Left ventricle myocardium inferior (tissue), 1 donor: ENCODE results near the gene CT45A6. TPM values are rescaled to one million over a fixed set of nuclear protein-coding genes. Genes with fewer than 3 reads are reported as not detected.
"Not testable (repeated sequence)": the region's sequence is repeated elsewhere in the genome, so short reads cannot be mapped to it uniquely, and the experiment has no call there.

Source experiments
- DNase-seq: peaks from one replicate; pipeline ENCODE4 v3.0.0-alpha.2; 2020
- H3K27ac ChIP-seq: fragments of 200-600 bp; replicated peaks from 2 replicates; pipeline ENCODE4 v1.8.0; 2021
- H3K27me3 ChIP-seq: fragments of 200-600 bp; 2 replicates; pipeline ENCODE4 v1.8.0; 2021; ENCODE audit warnings: low read depth
- H3K36me3 ChIP-seq: fragments of 200-600 bp; 2 replicates; pipeline ENCODE4 v1.8.0; 2021
- H3K4me1 ChIP-seq: fragments of 200-600 bp; 2 replicates; pipeline ENCODE4 v1.8.0; 2021
- H3K4me3 ChIP-seq: fragments of 200-600 bp; 2 replicates; pipeline ENCODE4 v1.8.0; 2021; ENCODE audit warnings: mild to moderate bottlenecking, moderate library complexity
- H3K9me3 ChIP-seq: fragments of 200-600 bp; replicated peaks from 2 replicates; pipeline ENCODE4 v1.8.0; 2021
- intact Hi-C: fragments of 100-400 bp; cut with micrococcal nuclease; formaldehyde crosslinking; loops from one replicate; pipeline ENCODE4 v1.11.0; 2022
- long read RNA-seq: library from polyadenylated mRNA; unstranded; transcript quantifications from one replicate; pipeline ENCODE4 v2.0.0, GENCODE V29; 2021
- total RNA-seq: library from RNA; stranded (reverse); fragmentation: NEBNext Ultra II Directional; extraction: Animal tissue kit (Norgen Biotek cat#: 25700); gene quantifications from one replicate; pipeline ENCODE4 v1.2.1, GENCODE V29; 2021
- donor health status: DM: no; HTN: yes; CAD: no; lungs with severe emphysema.

Gene CT45A6
- total RNA-seq: not detected
- long read RNA-seq: 0 reads

DNA sequence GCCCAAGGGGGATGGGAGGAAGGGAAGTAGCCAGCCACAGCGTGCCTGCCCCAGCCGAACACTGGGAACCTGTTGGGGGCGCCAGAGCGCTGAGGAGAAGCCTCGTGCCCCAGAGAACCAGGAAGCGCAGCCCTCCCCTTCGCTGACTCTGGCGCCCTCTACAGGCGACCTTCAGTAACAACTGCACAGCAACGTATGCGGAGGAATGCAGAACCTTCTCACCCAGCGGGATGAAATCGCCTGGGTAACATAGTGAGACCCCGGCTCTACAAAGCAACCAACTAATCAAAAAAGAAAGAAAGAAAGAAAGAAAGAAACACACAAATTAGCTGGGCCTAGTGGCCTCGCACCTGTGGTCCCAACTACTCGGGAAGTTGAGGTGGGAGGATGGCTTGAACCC is at the start of gene CT45A6:
Gene CT45A6 (minus strand): TSS at position 101 of the 400 bp plus-strand sequence. CDS start 3,794 bp downstream, outside the sequence.
- DNase-seq, H3K9me3 ChIP-seq, H3K27me3 ChIP-seq, intact Hi-C loops, H3K27ac ChIP-seq, H3K4me3 ChIP-seq, H3K4me1 ChIP-seq, H3K36me3 ChIP-seq: not testable (repeated sequence)

DNA sequence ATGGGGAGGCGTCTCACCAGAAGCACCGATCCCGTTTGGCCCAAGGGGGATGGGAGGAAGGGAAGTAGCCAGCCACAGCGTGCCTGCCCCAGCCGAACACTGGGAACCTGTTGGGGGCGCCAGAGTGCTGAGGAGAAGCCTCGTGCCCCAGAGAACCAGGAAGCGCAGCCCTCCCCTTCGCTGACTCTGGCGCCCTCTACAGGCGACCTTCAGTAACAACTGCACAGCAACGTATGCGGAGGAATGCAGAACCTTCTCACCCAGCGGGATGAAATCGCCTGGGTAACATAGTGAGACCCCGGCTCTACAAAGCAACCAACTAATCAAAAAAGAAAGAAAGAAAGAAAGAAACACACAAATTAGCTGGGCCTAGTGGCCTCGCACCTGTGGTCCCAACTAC is 34.6 kb upstream of the CT45A6 start, which contains the start of gene CT45A7:
Gene CT45A7 (minus strand): TSS at position 101 of the 400 bp plus-strand sequence. CDS start 3,747 bp downstream, outside the sequence.
- H3K9me3 ChIP-seq, H3K36me3 ChIP-seq, intact Hi-C loops, H3K4me1 ChIP-seq, H3K4me3 ChIP-seq, DNase-seq, H3K27me3 ChIP-seq, H3K27ac ChIP-seq: not testable (repeated sequence)

GRCh38 chrX:135819912-135820311 is 17.3 kb upstream of the CT45A6 start, which contains the start of gene CT45A2:
TSS of gene CT45A2 (minus strand) at chrX:135820012. CDS start at chrX:135816265, 3,747 bp downstream.
- H3K27me3 ChIP-seq, intact Hi-C loops, H3K36me3 ChIP-seq, H3K4me1 ChIP-seq, H3K9me3 ChIP-seq, H3K4me3 ChIP-seq, H3K27ac ChIP-seq, DNase-seq: not testable (repeated sequence)

DNA sequence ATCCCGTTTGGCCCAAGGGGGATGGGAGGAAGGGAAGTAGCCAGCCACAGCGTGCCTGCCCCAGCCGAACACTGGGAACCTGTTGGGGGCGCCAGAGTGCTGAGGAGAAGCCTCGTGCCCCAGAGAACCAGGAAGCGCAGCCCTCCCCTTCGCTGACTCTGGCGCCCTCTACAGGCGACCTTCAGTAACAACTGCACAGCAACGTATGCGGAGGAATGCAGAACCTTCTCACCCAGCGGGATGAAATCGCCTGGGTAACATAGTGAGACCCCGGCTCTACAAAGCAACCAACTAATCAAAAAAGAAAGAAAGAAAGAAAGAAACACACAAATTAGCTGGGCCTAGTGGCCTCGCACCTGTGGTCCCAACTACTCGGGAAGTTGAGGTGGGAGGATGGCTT is 17.2 kb downstream of the CT45A6 start, which contains the start of gene CT45A5:
Gene CT45A5 (minus strand): TSS at position 101 of the 400 bp plus-strand sequence. CDS start 3,774 bp downstream, outside the sequence.
- DNase-seq, H3K4me3 ChIP-seq, H3K27ac ChIP-seq, intact Hi-C loops, H3K4me1 ChIP-seq, H3K9me3 ChIP-seq, H3K27me3 ChIP-seq, H3K36me3 ChIP-seq: not testable (repeated sequence)

GRCh38 chrX:135768091-135768490 is 34.5 kb downstream of the CT45A6 start, which contains the start of gene CT45A3:
TSS of gene CT45A3 (minus strand) at chrX:135768191. CDS start at chrX:135764444, 3,747 bp downstream.
- H3K9me3 ChIP-seq, H3K4me3 ChIP-seq, DNase-seq: not testable (repeated sequence)

GRCh38 chrX:135744739-135745138 is 57.8 kb downstream of the CT45A6 start:
- H3K9me3 ChIP-seq, H3K27me3 ChIP-seq, H3K4me3 ChIP-seq, intact Hi-C loops, H3K36me3 ChIP-seq, DNase-seq, H3K27ac ChIP-seq, H3K4me1 ChIP-seq: not testable (repeated sequence)

More at GRCh38 chrX:135768091-135768490, 34.5 kb downstream of the CT45A6 start, which contains the start of gene CT45A3:
- H3K36me3 ChIP-seq, intact Hi-C loops, H3K4me1 ChIP-seq, H3K27me3 ChIP-seq, H3K27ac ChIP-seq: not testable (repeated sequence)

Other genes with a start within 250 kb of the CT45A6 start
- not detected for gene CT45A1, start 89.1 kb downstream of the CT45A6 start, total RNA-seq
- gene CT45A3, start 34.6 kb downstream of the CT45A6 start, total RNA-seq: not detected
- gene CT45A5, start 17.3 kb downstream of the CT45A6 start, total RNA-seq: not detected
- gene CT45A2, start 17.2 kb upstream of the CT45A6 start, total RNA-seq: not detected
- gene CT45A7, start 34.5 kb upstream of the CT45A6 start, total RNA-seq: not detected
- gene CT45A8, start 51.8 kb upstream of the CT45A6 start, total RNA-seq: not detected
- gene CT45A9, start 69.0 kb upstream of the CT45A6 start, total RNA-seq: not detected
- not detected for gene CT45A10, start 90.7 kb upstream of the CT45A6 start, total RNA-seq
- not detected for gene SAGE1, start 90.9 kb upstream of the CT45A6 start, total RNA-seq
- gene MMGT1, start 171.2 kb upstream of the CT45A6 start, total RNA-seq: 25.3 TPM
- gene SLC9A6, start 182.6 kb upstream of the CT45A6 start, total RNA-seq: 15.6 TPM